ENCODE results near the gene WDR1.

WDR1 gene

GRCh38 chr4:10093801-10094552 lies 22.6 kb downstream of the WDR1 start:
- H3K4me3 ChIP-seq (ENCODE audit: low read length): no peak overlapping the region
- no peak for TF ChIP-seq ZNF274 (IDR thresholded peaks at IDR 0.05; ENCODE audit: low read depth, low read length)

GRCh38 chr4:10093271-10093621 lies 23.4 kb downstream of the WDR1 start:
- no peak for TF ChIP-seq ZNF274 (IDR thresholded peaks at IDR 0.05; ENCODE audit: low read depth, low read length)
- no peak overlapping the region for H3K4me3 ChIP-seq (ENCODE audit: low read length)

GRCh38 chr4:10092481-10093270 lies 23.9 kb downstream of the WDR1 start:
- H3K4me3 ChIP-seq (ENCODE audit: low read length): no peak overlapping the region
- no peak for TF ChIP-seq ZNF274 (IDR thresholded peaks at IDR 0.05; ENCODE audit: low read depth, low read length)

GRCh38 chr4:10091531-10092181 lies 24.9 kb downstream of the WDR1 start:
- no peak for TF ChIP-seq ZNF274 (IDR thresholded peaks at IDR 0.05; ENCODE audit: low read depth, low read length)
- no peak overlapping the region for H3K4me3 ChIP-seq (ENCODE audit: low read length)

GRCh38 chr4:10090467-10091250 lies 25.9 kb downstream of the WDR1 start:
- H3K4me3 ChIP-seq (ENCODE audit: low read length): no peak overlapping the region
- TF ChIP-seq ZNF274 (IDR thresholded peaks at IDR 0.05; ENCODE audit: low read depth, low read length): no peak

- TF ChIP-seq ZNF274 (IDR thresholded peaks at IDR 0.05; ENCODE audit: low read depth, low read length): no peak
- H3K4me3 ChIP-seq (ENCODE audit: low read length): no peak overlapping the region
Measured at GRCh38 chr4:10089346-10089745, 27.3 kb downstream of the WDR1 start.

- H3K4me3 ChIP-seq (ENCODE audit: low read length): no peak overlapping the region
- no peak for TF ChIP-seq ZNF274 (IDR thresholded peaks at IDR 0.05; ENCODE audit: low read depth, low read length)
Measured at GRCh38 chr4:10088135-10089010, 28.2 kb downstream of the WDR1 start.

GRCh38 chr4:10087152-10087791 lies 29.3 kb downstream of the WDR1 start:
- no peak overlapping the region for H3K4me3 ChIP-seq (ENCODE audit: low read length)
- TF ChIP-seq ZNF274 (IDR thresholded peaks at IDR 0.05; ENCODE audit: low read depth, low read length): no peak

GRCh38 chr4:10086506-10087120 lies 30.0 kb downstream of the WDR1 start:
- no peak for TF ChIP-seq ZNF274 (IDR thresholded peaks at IDR 0.05; ENCODE audit: low read depth, low read length)
- H3K4me3 ChIP-seq (ENCODE audit: low read length): no peak overlapping the region

- TF ChIP-seq ZNF274 (IDR thresholded peaks at IDR 0.05; ENCODE audit: low read depth, low read length): no peak
- no peak overlapping the region for H3K4me3 ChIP-seq (ENCODE audit: low read length)
Measured at GRCh38 chr4:10085828-10086505, 30.6 kb downstream of the WDR1 start.

GRCh38 chr4:10085386-10085785 lies 31.2 kb downstream of the WDR1 start:
- TF ChIP-seq ZNF274 (IDR thresholded peaks at IDR 0.05; ENCODE audit: low read depth, low read length): no peak
- no peak overlapping the region for H3K4me3 ChIP-seq (ENCODE audit: low read length)
